NCI-H526 treated with DMSO at 0.1 percent for 48 hours (cell line): Measurements from ENCODE around the gene DOP1A.

Experiments
- DNase-seq: peaks from one replicate; lab custom pipeline; 2025; lab: John Stamatoyannopoulos, UW

DOP1A gene

DNA sequence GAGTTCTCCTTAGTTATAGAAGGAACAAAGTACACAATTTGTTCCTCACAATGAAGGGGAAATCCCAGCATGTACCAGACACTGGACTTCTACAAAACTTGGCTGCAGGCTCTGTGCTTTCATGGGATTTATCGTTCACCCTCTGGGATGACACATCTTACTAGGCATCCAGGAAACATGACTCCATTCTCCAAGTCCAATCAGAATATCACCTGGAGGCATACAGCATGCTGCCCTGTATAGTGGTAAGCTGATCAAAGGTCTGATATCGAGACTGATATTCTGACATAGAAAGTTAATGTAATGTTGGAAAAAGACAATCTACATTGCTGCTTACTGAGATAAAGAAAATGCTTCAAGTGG is 132.4 kb downstream of the DOP1A start:
- no peak for DNase-seq

DNA sequence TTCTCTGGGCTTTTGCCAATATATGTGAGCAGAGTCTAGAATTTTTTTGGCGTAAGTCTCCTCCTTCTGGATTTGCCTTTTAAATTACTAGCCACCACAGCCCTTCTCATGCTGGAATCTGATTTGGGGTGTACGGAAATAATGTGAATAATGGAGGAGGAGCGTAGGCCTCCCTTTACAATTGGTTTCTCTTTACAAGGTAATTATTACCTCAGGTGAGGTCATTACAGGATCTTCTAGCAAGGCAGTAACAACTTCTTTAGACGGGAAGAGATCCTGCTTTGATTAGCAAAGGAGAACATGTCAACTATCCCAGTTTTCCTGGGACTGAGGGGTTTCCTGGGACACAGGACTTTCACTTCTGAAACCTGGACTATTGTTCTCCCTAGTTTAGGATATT is 134.6 kb downstream of the DOP1A start:
- DNase-seq, result no peak

DNA sequence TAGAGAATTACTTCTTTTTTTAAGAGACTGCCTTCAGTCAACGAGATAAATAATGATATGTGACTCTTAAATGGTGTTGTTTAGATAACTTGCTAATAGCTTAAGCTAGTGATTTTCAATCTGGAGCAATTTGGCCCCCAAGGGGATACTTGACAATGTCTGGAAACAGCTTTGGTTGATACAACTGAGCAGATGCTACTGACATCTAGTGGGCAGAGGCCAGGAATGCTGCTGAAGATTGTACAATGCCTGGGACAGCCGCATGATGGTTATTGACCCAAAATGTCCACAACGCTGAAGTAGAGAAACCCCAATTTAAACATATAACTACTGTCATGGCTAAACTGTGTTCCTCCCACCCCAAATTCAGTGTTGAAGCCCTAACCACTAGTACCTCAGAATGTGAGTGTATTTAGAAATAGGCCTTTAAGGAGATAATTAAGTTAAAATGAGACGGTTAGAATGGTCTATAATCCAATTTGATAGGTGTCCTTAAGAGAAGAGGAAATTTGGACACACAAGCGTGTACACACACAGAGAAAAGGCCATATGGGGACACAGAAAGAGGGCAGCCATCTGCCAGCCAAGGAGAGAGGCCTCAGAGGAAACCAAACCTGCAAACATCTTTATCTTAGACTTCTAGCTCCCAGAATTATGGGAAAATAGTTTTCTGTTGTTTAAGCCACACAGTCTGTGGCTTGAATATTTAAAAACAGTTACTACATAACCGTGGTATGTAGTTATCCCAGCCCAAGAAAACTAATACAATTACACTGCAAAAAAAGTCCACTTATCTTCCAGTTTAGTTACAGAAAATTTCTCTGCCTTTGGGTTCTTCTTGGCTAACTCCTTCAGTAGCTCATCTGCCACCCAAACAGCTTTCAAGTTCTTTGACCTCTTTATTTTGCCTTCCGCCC is 147.9 kb downstream of the DOP1A start:
- peak; percentile 48 for DNase-seq

DNA sequence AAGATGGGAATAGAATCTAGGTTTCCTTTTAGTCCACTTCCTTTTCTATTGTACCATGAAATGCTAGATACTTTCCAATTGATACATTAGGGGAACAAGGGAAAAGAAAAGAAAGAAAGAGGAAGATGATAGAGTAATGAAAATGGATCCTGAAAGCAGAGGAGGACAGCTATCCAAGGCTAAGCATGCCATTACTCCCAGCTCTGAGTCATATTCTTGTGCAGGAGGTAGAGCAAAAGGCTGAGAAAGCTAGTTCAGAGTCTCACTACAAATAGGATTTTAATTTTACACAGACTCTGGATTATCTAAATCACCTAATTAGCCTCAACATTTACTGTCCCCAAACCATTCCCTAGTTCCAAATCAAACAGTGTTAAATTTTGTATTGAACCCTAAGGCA is 149.3 kb downstream of the DOP1A start:
- no peak for DNase-seq
